Activated CD4-positive, alpha-beta T cell treated with anti-CD3 and anti-CD28 coated beads for 24 hours (primary cell): Measurements from ENCODE around the gene NPAS2.

Experiments used
- DNase-seq, 2 donors: peaks; one replicate each; pipeline ENCODE4 v3.0.0-alpha.2; 2020; ENCODE audit warnings: low read depth in 2 of 2

The NPAS2 gene

DNA sequence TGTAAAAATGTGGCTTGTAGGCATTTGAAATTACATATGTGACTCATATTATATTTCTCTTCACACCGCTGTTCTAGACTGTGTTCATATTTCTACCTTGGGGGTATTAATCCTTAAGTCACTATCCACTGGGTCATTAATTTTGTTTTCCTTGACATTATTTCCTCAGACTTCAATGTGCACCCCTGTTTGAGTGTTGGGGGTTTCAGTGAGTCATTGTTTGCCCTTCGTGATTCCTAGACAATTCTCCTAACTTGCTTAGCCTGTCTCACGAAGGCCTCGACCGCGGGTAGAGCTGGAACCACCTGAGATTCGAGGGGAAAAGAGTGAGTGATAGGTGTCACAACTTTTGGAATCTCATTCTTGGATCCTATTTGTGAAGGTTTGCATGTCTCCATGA, 35.1 kb downstream of the NPAS2 start:
- no peak for DNase-seq

DNA sequence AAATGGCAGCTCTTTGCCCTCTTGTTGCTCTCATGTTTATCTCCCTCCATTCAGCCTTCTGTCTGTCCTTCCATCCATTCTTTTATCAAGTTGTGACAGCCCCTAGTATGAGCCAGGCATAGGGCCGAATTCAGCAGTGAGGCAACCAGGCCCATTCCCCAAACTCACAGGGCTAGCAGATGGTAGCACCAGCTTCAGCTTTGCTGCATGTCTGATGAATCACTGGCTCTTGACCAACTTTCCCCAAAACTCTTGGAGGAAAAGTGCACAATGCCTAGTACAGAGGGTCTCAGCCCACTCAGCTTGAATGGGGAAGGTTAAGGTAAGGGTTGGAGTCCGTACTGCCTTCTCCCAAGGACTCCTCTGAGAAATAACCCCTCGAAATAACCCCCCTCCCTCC, 35.7 kb downstream of the NPAS2 start:
- no peak for DNase-seq

DNA sequence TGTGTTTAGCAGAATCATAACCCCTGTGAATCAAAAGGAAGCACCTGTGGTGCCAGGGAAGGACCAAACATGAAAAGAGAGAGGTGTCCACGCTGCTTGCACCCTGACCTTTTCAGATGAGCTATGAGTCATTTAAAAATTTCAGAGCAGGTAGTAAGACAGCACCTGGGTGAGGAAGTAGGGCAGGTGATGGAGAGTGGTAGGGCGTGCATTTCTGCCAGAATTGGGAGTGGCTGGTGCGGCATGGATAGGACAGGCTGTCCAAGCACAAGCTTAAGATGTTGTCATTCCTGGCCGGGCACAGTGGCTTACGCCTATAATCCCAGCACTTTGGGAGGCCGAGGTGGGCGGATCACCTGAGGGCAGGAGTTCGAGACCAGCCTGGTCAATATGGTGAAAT, 36.8 kb downstream of the NPAS2 start:
- no peak for DNase-seq

GRCh38 chr2:100857341-100857740, 37.4 kb downstream of the NPAS2 start:
- DNase-seq, result no peak

DNA sequence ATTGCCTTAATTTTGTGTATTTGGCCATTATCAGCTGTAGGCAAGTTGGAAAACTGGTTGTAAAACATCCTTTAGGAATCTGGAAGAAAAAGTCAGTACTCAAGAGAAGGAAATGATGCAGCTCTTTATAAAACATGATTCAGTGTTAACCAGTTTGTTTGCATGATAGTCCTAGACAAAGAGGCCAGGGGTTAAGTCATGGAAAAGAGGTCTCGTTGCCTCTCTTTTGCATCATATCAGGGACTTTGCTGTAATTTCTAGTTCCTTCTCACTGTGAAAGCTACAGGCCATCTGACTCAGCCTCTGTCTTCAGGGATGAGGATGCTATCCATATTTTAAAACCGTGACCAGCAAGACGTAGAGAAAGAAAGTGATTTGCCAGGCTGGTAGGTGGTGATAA, 38.0 kb downstream of the NPAS2 start:
- no peak for DNase-seq

DNA sequence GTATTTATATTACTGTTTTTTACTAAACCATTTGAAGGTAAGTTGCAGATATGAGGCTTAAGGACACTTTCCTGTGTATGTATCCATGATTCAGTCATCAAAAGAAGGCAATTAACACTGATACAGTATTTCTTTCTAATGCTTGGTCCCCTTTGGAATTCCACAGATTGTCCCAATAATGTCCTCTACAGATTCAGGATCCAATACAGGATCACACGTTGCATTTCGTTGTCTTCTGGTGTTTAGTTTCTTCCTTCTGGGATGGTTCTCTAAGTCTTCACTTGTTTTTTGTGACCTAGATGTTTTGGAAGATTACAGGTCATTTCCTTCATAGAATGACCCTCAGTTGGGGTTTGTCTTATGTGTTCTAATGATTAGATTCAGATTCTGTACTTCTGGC, 40.0 kb downstream of the NPAS2 start:
- no peak for DNase-seq

DNA sequence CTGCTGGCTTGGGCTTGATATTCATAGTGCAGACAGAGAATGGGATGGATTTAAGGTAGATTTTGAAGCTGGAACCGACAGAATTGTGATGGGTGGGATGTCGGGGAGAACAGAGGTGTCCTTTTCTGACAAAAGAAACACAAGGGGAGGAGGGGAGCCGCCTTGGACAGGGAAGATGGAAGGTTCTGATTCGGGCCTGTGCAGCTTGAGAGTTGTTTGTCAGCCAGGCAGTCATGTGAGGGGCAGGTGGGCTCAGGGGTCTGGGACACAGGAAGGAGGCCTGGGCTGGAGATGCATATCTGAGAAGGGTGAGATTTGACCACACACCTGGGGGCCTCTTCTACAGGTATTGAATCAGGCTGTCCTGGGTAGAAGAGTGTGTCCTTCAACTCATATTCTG, 41.4 kb downstream of the NPAS2 start:
- no peak for DNase-seq

- DNase-seq, result no peak
Observed at GRCh38 chr2:100862081-100862480, 42.1 kb downstream of the NPAS2 start.

DNA sequence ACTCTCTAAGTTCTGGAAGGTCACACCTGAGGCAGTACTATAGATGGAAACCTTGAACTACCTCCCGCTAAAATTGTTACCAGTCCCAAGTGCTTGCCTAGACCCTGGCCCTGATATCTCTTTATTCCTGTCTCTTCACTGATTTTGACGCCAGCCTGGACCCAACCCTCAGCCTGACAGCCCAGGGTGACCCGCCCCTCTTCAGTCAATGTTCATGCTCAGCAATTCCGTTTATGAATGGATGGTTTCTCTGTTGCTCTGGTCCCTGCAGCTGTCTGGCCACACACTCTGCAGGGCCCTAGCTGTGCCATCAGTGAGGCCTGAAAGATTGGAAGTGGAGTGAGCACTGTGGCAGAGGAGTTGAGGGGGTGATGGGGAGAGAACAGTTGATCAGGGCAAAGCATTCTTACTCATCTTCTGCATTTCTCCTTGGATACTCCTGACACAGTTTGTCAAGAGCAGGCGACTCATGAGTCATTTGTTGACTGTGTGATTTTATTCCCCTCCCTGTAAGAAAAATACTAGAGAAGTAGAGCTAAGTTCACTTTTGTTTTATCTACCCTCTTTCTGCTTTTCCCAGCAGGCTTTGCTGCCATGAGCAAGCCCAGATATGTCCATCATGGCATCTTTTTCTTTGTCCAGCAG, 46.0 kb downstream of the NPAS2 start:
- DNase-seq, result no peak

GRCh38 chr2:100868083-100868482, 48.1 kb downstream of the NPAS2 start:
- DNase-seq, result no peak

GRCh38 chr2:100869120-100869519, 49.2 kb downstream of the NPAS2 start:
- DNase-seq, result no peak

GRCh38 chr2:100870652-100871531, 51.0 kb downstream of the NPAS2 start:
- DNase-seq, result no peak

GRCh38 chr2:100875516-100876230, 55.7 kb downstream of the NPAS2 start:
- DNase-seq, result no peak

GRCh38 chr2:100876231-100876860, 56.4 kb downstream of the NPAS2 start:
- DNase-seq, result no peak

DNA sequence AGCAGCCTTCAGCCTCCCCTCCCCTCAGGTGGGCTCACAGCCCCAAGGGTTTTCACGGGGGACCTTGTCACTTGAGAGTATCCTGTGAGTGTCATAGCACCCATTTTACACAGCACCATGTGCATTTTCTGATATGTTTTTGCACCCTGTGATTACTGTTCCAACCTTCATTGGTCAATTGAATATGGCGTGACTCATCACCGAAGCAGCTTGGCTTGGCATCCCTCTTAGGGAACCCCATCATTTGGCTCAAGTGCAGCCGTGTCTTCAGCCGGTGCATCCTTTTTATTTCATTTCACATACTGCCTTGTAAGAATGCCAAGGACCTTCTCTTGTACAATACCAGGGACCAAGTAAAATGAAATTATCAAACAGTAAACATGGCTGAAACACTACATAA, 57.6 kb downstream of the NPAS2 start:
- no peak for DNase-seq

- DNase-seq, result no peak
Observed at GRCh38 chr2:100878000-100878791, 58.3 kb downstream of the NPAS2 start.

- no peak for DNase-seq
Observed at GRCh38 chr2:100879296-100879695, 59.4 kb downstream of the NPAS2 start.

DNA sequence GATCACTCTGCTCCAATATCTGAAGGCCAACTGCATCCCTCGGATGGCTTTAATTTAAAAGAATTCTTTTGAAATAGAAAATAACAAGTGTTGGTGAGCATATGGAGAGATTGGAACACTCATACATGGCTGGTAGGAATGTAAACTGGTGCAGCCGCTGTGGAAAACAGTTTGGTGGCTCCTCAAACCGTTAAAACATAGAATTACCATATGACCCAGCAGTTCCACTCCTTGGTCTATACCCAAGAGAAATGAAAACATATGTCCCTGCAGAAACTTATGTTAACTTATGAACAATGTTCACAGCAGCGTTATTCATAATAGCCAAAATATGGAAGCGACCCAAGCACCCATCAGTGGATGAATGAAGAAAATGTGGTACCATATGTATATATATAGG, 60.1 kb downstream of the NPAS2 start:
- no peak for DNase-seq

GRCh38 chr2:100880730-100881129, 60.8 kb downstream of the NPAS2 start:
- DNase-seq, result no peak

DNA sequence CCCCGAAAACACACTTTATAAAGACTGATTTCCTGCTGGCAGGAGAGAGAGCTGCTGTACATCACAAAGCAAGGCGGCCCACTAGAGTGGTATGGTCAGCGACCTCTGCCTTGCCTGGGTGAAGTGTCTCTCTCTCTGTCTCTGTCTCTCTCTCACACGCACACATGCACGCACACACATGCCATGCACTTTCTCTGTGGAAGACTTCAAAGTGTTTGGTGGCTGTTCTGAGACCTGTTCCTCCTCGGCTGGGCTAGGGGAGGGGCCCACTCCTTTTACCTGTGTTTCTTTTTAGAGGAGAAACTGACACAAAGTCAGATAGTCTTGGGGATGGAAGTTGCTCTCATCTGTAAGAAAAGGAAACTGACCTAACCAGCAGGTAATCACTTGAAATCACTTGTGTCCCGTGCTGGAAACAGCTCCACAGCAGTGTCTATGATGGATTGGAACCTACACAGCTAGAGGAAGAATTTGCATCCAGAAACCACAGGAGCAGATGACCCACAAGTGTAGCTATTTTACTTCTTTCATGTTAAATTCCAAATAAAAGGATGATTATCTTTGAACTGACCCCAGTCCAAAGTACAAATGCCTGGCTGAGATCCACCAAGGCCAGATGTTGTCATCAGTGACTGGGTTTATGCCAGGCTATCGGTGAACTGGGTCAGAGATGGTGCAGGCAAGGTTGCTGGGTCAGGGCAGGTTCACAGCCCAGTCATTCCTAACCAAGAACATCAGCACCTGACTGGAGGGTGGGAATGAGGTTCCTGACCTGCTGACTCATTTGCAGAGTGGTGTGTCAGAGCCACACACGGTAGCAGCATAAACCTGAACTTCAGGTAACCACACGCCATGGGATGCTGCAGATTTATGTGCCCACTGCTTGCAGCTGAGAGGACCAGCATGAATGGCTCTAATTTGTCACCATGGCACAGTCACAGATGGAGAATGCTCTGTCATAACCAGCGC, 63.0 kb downstream of the NPAS2 start:
- DNase-seq, result no peak
